HG02852 (cell line): ENCODE data around the gene AEBP1.
"Not testable (repeated sequence)": the region's sequence is repeated elsewhere in the genome, so short reads cannot be mapped to it uniquely, and the experiment has no call there.

Experiments used
- ATAC-seq: cut with Tn5 transposase; IDR thresholded peaks from one replicate; pipeline ENCODE4 v1.9.1; 2021; ENCODE audit warnings: mild to moderate bottlenecking, moderate library complexity; ENCODE audit not compliant: unreplicated experiment

The AEBP1 gene

GRCh38 chr7:44116789-44117666, 12.9 kb downstream of the AEBP1 start:
- ATAC-seq = no peak

DNA sequence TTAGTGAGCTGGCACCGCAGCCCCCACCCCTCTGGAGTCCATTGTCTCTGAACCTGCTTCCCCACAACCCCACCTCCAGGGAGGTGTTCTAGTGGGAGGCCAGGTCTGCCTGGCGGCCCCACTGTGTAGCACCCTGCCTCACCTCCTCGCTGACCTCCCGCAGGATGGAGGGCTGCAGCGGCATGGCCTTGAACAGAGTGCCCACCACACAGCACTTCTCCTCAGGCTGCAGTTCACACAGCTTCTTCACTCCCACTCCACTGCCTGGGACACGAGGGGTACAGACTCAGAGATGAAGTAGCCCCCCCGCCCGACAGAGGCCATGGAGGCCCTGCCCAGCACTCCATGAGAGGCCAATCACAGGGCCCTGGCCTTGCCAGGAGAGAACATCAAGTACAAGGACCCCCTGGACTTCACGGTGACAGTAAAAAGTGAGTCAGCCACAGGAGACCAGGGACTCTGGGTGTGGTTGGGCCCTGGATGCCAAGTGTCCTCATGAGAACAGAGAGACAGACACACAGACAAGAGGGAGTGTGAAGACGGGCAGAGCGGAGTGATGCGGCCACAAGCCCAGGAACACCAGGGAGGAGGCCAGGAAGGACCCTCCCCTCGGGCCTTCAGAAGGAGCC, 13.8 kb downstream of the AEBP1 start:
- no peak for ATAC-seq

- ATAC-seq = no peak
These were observed 15.8 kb downstream of the AEBP1 start for GRCh38 chr7:44119829-44120380.

DNA sequence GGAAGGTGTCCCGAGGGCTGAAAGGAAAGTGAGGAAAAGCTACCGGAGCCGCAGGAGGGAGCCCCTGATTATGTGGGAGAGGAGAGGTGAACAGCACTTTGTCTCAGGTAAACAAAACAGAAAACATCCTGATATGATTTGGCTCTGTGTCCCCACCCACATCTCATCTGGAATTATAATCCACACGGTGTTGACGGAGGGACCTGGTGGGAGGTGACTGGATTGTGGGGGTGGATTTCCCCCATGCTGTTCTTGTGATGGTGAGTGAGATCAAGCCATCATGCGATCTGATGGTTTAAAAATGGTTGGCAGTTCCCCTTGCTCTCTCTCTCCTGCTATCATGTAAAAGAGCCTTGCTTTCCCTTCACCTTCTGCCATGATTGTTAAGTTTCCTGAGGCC, 16.2 kb downstream of the AEBP1 start:
- ATAC-seq = no peak

GRCh38 chr7:44121761-44122420, 17.7 kb downstream of the AEBP1 start:
- no peak for ATAC-seq

- ATAC-seq = no peak
These were observed 18.4 kb downstream of the AEBP1 start for GRCh38 chr7:44122529-44122928.

DNA sequence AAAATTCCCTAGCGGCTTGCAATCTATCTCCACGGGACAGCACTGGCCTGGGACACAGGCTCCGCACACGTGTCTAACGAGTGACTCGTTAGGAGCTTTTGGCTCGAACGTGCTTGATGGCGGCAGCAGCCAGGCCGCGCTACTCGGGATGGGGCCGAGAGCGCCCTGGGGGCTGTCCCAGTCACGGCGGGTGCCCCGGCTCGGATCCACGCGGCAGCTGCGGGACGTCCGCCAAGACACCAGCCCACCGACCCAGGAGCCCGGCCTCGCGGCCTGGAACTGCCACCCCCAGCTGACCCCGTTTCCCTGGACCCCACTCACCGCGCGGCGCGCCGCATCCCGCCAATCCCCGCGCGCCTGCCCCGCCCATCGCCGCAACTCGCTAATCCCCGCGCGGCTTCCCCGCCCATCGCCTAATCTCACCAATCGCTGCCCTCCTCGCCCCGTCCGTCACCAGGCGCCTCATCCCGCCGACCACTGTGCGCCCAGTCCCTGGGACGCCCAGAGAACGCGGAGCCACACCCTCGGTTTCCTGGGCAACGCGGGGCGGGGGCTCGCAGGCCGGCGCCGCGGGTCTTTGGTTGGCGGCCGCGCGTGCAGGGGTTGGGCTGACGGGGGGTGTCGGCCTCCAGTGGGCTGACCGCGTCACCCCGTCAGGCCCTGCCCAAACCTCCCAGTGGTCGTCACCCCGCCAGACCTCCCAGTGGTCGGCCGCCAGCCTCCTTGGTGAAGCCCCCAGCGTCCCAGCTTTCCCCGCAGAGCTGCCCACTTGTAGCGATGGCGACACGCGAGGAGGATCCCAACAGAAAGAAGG, 19.3 kb downstream of the AEBP1 start, which contains the start of gene POLD2:
TSS of gene POLD2 (minus strand) at position 359 of the 814 bp plus-strand sequence. CDS start 1,495 bp downstream, outside the sequence.
- ATAC-seq = peak; percentile 98

- no peak for ATAC-seq
These were observed 20.7 kb downstream of the AEBP1 start for GRCh38 chr7:44124822-44125202.

DNA sequence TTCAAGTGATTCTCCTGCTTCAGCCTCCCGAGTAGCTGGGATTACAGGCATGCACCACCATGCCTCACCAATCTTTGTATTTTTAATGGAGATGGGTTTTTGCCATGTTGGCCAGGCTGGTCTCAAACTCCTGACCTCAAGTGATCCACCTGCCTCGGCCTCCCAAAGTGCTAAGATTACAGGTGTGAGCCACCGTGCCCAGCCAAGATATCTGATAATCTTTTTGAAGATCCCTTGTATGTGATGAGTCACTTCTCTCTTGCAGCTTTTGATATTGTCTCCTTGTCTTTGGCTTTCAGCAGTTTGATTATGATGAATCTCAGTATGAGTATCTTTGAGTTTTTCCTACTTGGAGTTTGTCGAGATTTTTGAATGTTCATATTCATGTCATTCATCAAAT, 22.4 kb downstream of the AEBP1 start:
- not testable (repeated sequence) for ATAC-seq

DNA sequence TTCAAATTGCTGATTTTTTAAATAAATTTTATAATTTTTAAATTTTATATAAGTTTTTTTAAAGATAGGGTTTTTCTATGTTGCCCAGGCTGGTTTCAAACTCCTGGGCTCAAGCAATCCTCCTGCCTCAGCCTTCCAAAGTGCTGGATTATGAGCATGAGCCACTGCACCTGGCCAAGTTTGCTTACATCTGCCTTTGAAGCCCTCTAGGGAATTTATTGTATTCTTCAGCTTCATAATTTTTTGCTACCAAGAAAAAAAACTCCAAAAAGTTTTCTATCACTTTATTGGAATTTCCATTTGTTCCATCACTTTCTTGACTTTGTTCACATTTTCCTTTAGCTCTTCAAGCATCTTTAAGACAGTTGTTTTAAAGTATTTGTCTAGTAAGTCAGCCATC, 23.0 kb downstream of the AEBP1 start:
- no peak for ATAC-seq

DNA sequence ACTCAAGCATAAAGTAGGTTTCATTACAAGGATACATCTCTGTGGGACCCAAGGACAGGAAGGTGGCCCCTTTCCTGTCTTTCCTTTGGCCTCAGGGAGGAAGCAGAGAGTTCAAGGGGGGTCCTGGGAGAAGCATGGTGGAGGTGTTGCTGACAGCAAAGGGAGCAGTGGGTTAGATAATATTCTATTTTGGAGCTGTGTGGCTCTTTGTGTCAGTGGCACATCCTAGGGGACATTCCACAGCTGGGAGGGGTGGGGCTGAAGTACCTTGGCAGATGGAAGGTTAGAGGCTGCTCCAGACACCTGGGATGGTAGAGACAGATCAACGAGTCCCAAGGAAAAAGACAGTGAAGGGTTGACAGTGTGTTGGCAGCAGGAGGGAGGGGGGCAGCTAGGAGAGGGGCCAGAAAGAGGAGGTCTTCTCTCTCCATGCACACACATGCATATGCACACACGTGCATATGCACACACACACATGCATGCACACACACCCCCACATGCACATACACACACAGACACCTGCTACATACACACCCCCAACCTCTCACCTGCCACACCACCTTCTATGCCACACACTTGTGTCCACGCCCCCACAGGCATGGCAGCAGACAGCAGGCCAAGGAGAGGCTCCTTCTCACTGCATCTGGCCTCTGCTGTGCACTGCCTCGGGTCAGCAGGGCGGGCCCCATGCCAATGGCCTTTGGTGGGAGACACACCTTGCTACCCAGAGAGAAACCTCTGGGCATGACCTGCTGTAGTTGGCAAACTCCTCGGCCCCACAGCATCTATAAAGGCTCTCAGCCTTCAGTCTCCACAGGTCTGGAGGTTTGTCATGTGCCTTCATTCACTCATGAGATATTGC, 24.8 kb downstream of the AEBP1 start:
- no peak for ATAC-seq

GRCh38 chr7:44131173-44132029, 27.3 kb downstream of the AEBP1 start:
- no peak for ATAC-seq

- ATAC-seq = no peak
These were observed 27.9 kb downstream of the AEBP1 start for GRCh38 chr7:44132039-44132438.

DNA sequence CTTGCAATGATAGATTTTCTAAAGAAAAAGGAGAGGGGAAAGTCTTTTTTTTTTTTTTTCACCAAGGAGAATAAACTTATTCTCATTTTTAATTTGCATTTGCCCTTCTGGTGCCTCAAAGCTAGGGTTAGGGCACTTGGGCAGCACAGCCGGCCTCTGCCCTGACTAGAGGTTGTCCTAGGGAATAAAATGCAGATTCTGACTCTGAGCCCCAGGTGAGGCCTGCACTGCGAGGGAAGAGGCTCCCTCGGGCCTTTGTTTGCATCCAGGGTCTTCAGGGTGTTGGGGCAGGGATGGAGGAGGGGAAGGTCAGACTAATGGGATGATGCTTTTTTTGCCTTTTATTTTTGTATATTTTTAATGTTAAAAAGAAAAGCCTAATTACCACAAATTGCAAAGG, 29.1 kb downstream of the AEBP1 start:
- no peak for ATAC-seq

DNA sequence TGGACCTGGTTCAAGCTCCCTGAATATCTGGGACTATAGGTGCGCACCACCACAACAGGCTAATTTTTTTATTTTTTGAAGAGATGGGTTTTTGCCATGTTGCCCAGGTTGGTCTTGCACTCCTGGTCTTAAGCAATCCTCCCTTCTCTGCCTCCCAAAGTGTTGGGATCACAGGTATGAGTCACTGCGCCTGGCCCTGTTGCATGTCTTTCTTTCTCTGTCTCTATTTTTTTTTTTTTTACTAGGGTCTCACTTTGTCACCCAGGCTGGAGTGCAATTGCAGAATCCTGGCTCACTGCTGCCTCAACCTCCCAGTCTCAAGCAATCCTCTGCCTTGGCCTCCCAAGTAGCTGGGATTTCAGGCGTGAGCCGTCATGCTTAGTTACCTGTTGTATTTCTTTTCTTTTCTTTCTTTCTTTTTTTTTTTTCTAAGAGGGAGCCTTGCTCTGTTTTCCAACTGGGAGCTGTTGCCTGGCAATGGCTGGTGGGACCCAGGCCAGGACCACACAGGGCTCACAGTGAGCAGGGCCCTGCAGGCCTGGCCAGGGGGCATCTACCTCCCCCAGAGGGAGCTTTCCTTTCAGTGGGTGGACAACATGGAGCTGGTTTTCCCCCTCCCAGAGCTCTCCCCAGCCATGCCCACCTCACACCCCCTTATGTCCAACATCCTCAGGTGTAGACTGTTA, 30.9 kb downstream of the AEBP1 start:
- ATAC-seq = no peak

DNA sequence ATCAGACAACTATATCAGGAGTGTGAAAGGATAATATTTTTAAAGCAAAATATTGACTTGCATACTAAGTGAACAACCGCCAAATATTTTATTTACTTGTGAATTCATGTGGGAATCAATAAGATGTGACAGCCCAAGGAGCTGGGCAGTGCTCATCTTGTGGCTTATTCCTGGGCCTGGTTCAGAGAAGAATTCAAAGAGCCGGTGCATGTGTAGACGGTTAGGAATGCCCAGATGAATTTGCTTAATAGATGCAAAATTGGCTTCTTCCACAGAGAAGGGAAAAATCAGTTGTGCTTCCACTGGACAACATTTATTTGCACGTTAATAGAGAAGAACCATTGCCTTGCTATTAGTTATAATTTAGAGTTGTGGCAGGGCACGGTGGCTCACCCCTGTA, 32.6 kb downstream of the AEBP1 start:
- ATAC-seq = no peak

DNA sequence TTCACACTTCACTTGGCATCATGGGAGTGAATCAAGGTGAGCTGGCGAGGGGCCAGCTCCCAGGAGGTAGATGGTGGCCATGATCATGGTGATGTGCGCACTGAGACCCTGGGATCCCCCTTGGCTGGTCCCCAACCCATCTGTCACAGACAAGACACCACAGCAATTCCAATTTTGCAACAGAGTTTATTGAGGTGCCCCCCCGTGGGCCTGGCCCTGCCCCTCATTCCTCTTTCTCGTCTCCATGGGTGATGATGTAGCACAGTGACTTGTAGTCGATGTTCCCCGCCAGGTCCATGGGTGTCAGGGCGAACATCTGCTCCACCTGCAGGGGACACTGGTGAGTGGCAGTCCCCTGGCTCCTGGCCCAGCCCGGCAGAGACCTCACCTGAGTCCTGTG, 34.6 kb downstream of the AEBP1 start:
- ATAC-seq = no peak

DNA sequence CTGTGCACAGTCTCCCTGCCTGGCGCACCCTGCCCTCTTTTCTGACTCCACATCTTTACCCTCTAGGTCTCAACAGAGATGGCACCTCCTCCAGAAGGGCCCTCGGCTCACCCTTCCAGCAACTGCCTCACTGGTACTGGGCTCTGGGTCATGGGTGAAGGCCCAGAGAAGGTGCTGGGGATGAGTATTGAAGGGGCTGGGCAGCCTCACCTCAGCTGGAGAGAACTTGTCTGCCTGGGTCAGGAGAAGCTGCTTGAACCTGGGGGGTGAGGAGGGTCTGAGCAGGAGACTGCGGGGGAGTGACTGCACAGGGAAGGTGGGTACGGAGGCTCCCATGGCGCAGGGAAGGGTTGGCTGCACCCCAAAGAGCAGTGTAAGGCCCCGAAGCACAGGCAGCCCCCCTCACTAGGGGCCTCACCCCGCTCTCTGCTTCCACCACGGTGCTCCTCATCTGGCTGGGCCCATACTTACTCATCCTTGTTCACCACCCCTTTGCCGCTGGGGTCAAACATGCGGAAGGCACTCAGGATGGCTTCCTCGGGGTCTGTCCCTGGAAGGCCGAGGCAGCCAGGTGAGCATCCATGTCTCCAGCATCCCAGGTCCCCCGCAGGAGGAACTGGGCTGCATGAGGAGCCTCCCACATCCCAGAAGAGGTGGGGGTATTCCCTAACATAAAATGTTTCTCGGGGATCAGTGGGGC, 35.3 kb downstream of the AEBP1 start:
- ATAC-seq = no peak
